Activated T-cell treated with anti-CD3 and anti-CD28 coated beads, Interleukin-2, amount 50 U/mL, for 1 hour (primary cell): ENCODE results near the gene ACRBP.
"Not testable (repeated sequence)": the region's sequence is repeated elsewhere in the genome, so short reads cannot be mapped to it uniquely, and the experiment has no call there.

Experiments
- DNase-seq: peaks from one replicate; pipeline ENCODE4 v3.0.0-alpha.2; 2020

Gene ACRBP

GRCh38 chr12:6613776-6614512, 33.3 kb downstream of the ACRBP start:
- peak; percentile 46 for DNase-seq

- no peak for DNase-seq
Observed at GRCh38 chr12:6613015-6613775, 34.0 kb downstream of the ACRBP start.

- no peak for DNase-seq
Observed at GRCh38 chr12:6612652-6613014, 34.6 kb downstream of the ACRBP start.

GRCh38 chr12:6612247-6612646, 35.0 kb downstream of the ACRBP start:
- DNase-seq, result no peak

GRCh38 chr12:6608592-6609281, 38.5 kb downstream of the ACRBP start:
- DNase-seq, result peak; percentile 63

GRCh38 chr12:6607751-6608591, 39.3 kb downstream of the ACRBP start:
- DNase-seq, result peak; percentile 52

- DNase-seq, result peak; percentile 70
Observed at GRCh38 chr12:6606331-6607131, 40.7 kb downstream of the ACRBP start.

GRCh38 chr12:6605421-6606330, 41.6 kb downstream of the ACRBP start:
- DNase-seq, result peak; percentile 42

- DNase-seq, result no peak
Observed at GRCh38 chr12:6604259-6605029, 42.8 kb downstream of the ACRBP start.

GRCh38 chr12:6603095-6603567, 44.1 kb downstream of the ACRBP start:
- DNase-seq, result peak; percentile 44

- no peak for DNase-seq
Observed at GRCh38 chr12:6602526-6602925, 44.7 kb downstream of the ACRBP start.

- DNase-seq, result not testable (repeated sequence)
Observed at GRCh38 chr12:6595673-6596072, 51.6 kb downstream of the ACRBP start.

- DNase-seq, result no peak
Observed at GRCh38 chr12:6592087-6592486, 55.1 kb downstream of the ACRBP start.
